Nephron (organoid): ENCODE measurements around the gene PWP2.
"Not testable (repeated sequence)": the region's sequence is repeated elsewhere in the genome, so short reads cannot be mapped to it uniquely, and the experiment has no call there.

ENCODE experiments used
- H3K27ac Mint-ChIP-seq, 3 experiments: 2 replicates each; pipeline ENCODE4 v1.8.0; 2020; ENCODE audit warnings: mixed read lengths in 3 of 3, mild to moderate bottlenecking in 2 of 3, moderate library complexity in 1 of 3
- H3K27me3 Mint-ChIP-seq: 2 replicates; pipeline ENCODE4 v1.8.0; 2021; ENCODE audit warnings: low read depth, mild to moderate bottlenecking, moderate library complexity, mixed read lengths
- H3K36me3 Mint-ChIP-seq: 2 replicates; pipeline ENCODE4 v1.8.0; 2020; ENCODE audit warnings: low read depth, mixed read lengths
- H3K4me1 Mint-ChIP-seq: 2 replicates; pipeline ENCODE4 v1.8.0; 2020; ENCODE audit warnings: mixed read lengths
- H3K4me3 Mint-ChIP-seq, 3 experiments: 2 replicates each; pipeline ENCODE4 v1.8.0; 2020; ENCODE audit warnings: mild to moderate bottlenecking in 3 of 3, mixed read lengths in 3 of 3, moderate library complexity in 2 of 3
- H3K9me3 Mint-ChIP-seq: 2 replicates; pipeline ENCODE4 v1.8.0; 2020; ENCODE audit warnings: mixed read lengths

PWP2 gene

DNA sequence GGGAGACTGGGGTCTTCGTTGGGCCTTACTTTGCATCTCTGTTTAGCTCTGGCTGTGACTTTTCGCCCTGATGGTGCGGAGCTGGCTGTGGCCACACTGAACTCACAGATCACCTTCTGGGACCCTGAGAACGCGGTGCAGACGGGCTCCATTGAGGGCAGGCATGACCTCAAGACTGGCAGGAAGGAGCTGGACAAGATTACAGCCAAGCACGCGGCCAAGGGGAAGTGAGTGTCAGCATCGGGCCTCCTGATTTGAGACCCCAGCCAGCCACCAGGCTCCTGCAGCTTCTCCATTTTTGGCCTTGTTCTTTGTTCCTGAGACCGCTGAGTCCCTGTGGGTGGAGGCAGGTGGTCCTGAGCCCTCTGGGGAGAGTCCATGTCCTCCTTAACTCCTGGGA is 14.9 kb downstream of the PWP2 start:
- not testable (repeated sequence) for H3K9me3 Mint-ChIP-seq, H3K36me3 Mint-ChIP-seq, H3K4me3 Mint-ChIP-seq, H3K27me3 Mint-ChIP-seq, H3K27ac Mint-ChIP-seq, H3K4me1 Mint-ChIP-seq

DNA sequence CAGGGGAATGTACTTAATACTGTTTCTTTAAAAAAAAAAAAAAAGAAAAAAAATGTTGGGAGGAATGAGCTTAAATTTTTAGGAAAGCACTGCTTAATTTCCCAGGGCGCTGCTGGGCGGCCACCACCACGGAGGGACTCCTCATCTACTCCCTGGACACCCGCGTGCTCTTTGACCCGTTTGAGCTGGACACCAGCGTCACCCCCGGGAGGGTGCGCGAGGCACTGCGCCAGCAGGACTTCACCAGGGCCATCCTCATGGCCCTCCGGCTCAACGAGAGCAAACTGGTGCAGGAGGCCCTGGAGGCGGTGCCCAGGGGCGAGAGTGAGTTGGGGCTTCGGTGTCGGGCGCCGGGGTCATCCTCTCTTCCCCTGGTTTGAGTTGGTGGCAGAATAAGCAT is 20.6 kb downstream of the PWP2 start:
- H3K36me3 Mint-ChIP-seq, H3K27me3 Mint-ChIP-seq, H3K4me1 Mint-ChIP-seq, H3K4me3 Mint-ChIP-seq, H3K9me3 Mint-ChIP-seq, H3K27ac Mint-ChIP-seq: not testable (repeated sequence)

DNA sequence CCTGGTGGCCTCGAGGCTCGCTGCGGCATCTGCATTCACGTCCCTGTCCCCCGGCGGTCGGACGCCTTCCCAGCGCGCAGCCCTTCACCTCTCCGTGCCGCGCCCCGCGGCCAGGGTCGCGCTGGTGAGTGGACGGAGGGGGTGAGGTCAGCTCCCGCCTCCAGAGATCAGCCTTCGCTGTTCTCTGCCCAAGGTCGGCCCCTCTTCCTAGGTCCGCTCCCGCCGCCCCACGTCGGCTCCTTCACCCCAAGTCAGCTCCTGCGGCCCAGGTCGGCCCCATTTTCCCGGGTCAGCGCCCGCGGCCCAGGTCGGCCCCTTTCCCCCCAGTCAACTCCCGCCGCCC is 26.5 kb downstream of the PWP2 start:
- not testable (repeated sequence) for H3K4me3 Mint-ChIP-seq, H3K9me3 Mint-ChIP-seq, H3K36me3 Mint-ChIP-seq, H3K27ac Mint-ChIP-seq, H3K27me3 Mint-ChIP-seq, H3K4me1 Mint-ChIP-seq

DNA sequence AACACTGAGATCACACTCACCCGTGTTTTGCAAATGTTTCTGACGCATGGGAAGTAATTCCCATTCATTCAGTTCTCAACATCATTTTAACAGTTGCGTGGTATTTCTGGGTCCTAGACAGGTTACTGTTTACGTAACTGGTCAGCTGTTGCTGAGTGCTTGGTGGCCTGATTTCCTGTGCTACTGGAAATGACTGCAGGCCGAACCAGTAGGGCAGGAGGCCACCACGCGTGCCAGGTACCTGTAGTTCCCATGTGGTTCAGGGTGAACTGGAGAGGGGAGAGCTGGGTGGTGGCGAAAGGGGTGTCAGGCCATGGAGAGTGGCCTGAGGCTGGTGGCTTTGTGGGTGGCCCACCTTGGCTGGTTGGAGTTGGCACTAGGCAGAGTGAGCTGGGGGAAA is 27.5 kb downstream of the PWP2 start:
- H3K4me3 Mint-ChIP-seq, H3K9me3 Mint-ChIP-seq, H3K4me1 Mint-ChIP-seq, H3K27me3 Mint-ChIP-seq, H3K27ac Mint-ChIP-seq, H3K36me3 Mint-ChIP-seq: not testable (repeated sequence)

DNA sequence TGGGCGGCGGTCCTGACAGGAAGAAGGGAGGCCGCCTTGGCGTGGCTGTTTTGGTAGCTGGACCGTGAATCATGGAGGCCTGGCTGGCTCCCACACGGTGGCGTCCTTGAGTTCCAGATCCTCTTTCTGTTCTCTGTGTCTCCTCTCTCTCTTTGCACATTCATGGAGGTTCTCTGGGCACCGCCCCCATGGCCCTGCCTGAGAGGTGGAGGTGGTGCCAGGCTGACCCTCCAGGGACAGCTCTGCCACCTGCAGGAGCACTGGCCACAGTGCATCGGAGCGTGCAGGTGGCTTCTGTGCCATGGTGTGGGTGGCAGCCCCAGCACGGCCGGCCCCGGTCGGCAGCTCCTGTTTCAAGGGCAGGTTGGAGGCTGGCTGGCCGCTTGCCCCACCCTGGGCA is 30.8 kb downstream of the PWP2 start:
- H3K27ac Mint-ChIP-seq, H3K4me3 Mint-ChIP-seq, H3K4me1 Mint-ChIP-seq, H3K27me3 Mint-ChIP-seq, H3K9me3 Mint-ChIP-seq, H3K36me3 Mint-ChIP-seq: not testable (repeated sequence)

DNA sequence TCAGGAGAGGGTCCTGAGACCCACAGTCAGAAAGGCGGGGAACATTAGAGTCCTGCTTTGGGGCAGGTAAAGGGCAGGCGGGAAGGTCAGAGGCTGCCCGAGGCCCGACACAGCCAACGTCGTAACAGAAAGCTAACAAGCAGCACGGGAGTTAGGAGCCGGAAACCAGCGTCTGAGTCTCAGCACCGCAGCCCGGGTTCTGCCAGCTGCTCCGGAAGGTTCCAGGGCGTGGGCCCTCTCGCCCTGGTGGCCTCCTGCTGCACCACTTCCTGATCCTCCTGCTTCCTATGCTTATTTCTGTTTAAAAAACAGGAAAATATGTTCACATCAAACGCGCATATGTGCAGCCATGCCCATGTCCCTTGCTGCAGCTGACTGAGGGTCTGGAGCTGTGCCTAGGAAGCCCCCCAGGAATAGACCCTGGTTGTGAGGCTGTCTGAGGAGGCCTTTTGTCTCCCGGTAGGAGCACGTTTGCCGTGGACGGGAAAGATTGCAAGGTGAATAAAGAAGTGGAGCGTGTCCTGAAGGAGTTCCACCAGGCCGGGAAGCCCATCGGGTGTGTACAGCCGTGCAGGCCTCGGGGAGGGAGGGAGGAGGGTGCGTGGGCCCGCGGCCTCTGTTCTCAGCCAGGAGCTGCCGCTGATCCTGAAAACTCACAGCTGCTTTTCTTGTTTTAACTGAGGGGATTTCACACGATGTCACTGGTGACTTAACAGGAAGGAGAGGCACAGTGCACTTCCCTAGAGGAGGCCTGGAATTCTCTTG is 32.8 kb downstream of the PWP2 start:
- H3K4me1 Mint-ChIP-seq, H3K36me3 Mint-ChIP-seq, H3K27ac Mint-ChIP-seq, H3K27me3 Mint-ChIP-seq, H3K9me3 Mint-ChIP-seq, H3K4me3 Mint-ChIP-seq: not testable (repeated sequence)

DNA sequence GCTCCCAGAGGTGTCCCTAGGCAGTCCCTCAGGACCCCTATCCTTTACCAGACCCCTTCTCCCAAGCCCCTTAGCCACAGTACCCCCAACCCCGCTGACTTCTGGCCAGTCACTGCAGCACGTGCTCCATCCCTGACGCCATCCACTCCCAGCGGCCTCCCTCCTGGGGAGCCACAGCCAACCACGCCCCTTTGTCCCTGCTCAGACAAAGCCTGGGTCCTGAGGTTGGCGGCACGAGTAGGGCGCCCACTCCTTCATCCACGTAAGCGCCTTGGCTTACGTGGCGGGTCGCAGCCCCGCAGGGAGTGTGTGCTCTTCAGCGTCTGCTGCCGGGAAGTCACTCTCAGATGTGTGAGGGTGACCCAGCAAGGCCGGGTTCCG is 33.3 kb downstream of the PWP2 start:
- not testable (repeated sequence) for H3K4me3 Mint-ChIP-seq, H3K27me3 Mint-ChIP-seq, H3K36me3 Mint-ChIP-seq, H3K4me1 Mint-ChIP-seq, H3K27ac Mint-ChIP-seq, H3K9me3 Mint-ChIP-seq

DNA sequence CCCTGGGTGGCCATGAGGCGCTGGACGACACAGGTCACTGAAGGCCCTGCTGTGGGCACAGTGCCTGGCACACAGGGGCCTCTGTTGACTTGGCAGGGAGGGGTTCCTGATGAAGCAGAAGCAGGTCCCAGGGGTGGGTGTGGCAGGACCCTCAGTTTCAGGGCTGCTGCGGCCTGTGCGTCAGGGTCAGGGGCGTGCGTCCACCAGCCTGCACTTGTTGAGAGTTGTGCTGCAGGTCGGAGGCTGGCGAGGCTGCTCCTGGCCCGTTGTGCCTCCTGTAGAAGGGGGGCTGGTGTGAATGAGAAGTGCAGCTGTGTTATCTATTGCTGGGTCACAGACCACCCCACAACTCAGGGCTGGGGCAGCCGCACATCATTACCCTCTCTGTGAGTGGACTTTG is 35.3 kb downstream of the PWP2 start:
- H3K4me3 Mint-ChIP-seq, H3K36me3 Mint-ChIP-seq, H3K4me1 Mint-ChIP-seq, H3K27ac Mint-ChIP-seq, H3K27me3 Mint-ChIP-seq, H3K9me3 Mint-ChIP-seq: not testable (repeated sequence)

DNA sequence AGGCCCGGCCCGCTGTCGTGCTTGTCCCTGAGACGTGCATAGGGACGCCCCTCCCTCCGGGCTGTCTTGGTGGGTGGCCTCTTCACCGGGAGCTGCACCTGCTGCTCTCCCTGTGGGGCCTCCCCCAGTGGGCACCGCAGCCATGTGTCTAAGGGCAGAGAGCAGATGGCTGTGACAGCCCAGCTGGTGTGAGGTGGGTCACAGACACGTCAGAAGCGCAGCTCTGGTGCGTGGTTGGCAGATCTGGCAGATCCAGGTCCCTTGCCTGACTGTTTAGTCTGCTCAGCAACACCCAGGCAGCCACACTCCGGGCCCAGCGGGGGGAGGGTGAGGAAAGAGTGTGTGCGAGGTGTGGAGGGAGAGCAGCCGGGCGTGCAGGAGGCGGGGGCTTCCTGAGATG is 36.2 kb downstream of the PWP2 start:
- H3K4me1 Mint-ChIP-seq, H3K36me3 Mint-ChIP-seq, H3K27me3 Mint-ChIP-seq, H3K4me3 Mint-ChIP-seq, H3K27ac Mint-ChIP-seq, H3K9me3 Mint-ChIP-seq: not testable (repeated sequence)

DNA sequence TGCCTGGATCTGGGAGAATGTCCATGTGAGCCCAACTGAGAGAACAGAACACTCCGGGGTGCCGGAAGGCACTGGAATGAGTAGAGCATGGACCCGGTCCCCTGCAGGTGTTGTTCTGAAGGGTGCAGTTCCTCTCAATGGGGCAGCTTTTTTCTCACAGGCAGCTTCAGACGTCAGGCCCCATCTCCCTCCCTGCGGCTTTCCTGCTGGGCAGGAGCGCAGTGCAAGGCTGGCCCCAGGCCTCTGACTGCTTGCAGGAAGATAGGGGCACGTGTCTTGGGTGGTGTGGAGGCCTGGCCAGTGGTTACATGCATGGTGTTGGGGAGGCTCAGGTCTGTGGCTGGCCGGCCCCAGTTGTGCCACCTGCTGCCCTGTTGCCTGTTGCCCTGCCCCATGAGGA is 36.8 kb downstream of the PWP2 start:
- not testable (repeated sequence) for H3K9me3 Mint-ChIP-seq, H3K27ac Mint-ChIP-seq, H3K4me3 Mint-ChIP-seq, H3K27me3 Mint-ChIP-seq, H3K4me1 Mint-ChIP-seq, H3K36me3 Mint-ChIP-seq

DNA sequence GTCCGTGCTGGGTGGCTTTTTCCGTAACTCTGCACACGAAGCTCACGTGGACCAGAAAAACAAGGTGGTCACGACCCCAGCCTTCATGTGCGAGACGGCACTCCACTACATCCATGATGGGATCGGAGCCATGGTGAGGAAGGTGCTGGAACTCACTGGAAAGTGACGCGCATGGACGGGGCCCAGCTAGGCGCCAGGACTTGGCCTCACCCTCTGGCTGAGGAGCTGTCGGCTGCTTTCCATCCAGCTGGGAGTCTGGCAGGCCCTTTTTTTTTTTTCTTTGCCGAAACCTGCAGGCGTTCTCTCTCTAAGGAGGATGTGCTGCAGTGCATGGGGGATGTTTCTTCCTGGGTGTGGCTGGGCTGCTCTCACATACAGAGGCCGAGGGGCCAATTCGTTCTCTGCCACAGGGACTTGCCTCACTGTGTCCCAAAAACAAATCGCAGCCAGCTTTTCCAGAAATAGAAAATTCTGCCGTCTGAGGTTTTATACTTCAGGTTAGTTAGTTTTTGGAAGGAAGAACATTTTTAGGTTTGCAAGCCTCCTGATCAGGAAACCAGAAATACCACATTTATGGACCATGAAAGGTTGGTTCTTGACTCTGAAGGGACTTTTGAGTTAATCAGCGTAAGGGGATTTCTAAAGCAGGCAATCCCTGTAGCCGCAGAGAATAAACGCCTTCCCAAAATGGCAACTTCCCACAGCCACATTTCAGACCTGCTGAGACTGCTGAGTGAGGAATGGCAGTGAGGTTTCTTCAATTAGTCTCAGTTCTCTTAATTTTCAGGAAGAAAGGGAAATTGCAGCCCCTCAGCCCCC is 37.8 kb downstream of the PWP2 start:
- H3K9me3 Mint-ChIP-seq, H3K27ac Mint-ChIP-seq, H3K4me1 Mint-ChIP-seq: not testable (repeated sequence)

DNA sequence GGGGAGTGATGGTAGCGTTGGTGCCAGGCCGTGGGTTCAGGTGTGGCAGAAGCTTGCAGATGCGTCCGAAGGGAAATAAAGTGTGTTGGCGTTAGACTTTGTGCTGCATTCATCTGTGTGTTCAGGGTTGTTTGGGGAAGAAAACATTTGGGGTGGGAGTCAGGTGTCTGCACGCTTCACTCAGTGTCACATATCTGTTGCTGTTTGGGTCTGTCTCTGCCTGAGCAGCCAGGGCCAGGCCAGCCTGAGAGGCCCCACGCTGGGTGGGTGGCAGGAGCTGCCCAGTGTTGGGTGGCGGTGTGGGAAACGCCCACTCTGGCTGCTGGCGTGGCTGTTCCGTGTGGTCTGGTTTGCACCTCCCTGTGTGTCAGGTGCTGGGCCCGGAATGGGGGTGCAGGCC is 38.4 kb downstream of the PWP2 start:
- not testable (repeated sequence) for H3K27me3 Mint-ChIP-seq, H3K4me1 Mint-ChIP-seq, H3K4me3 Mint-ChIP-seq, H3K9me3 Mint-ChIP-seq, H3K27ac Mint-ChIP-seq, H3K36me3 Mint-ChIP-seq

More for the DNA sequence above, 37.8 kb downstream of the PWP2 start:
- not testable (repeated sequence) for H3K36me3 Mint-ChIP-seq, H3K4me3 Mint-ChIP-seq, H3K27me3 Mint-ChIP-seq

DNA sequence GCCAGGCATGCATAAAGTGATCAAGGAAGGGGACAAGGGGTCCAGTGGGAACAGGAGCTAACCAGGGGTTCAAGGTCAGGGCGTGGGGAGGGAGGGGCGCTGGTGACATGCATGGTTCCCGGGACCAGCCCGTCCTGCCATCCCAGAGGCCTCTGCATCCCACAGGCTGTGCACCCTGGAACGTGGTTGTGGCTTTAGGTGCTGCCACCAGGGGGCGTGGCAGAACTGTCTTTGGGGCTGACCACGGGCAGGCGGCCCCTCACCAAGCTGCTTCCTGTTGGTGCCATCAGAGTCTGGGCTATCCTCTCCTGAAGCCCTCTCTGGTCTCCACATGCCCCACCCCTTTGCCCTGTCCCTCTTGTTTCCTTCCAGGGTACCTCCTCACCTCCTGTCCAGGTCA is 39.9 kb downstream of the PWP2 start:
- H3K27ac Mint-ChIP-seq, H3K4me1 Mint-ChIP-seq, H3K36me3 Mint-ChIP-seq, H3K9me3 Mint-ChIP-seq, H3K4me3 Mint-ChIP-seq, H3K27me3 Mint-ChIP-seq: not testable (repeated sequence)

DNA sequence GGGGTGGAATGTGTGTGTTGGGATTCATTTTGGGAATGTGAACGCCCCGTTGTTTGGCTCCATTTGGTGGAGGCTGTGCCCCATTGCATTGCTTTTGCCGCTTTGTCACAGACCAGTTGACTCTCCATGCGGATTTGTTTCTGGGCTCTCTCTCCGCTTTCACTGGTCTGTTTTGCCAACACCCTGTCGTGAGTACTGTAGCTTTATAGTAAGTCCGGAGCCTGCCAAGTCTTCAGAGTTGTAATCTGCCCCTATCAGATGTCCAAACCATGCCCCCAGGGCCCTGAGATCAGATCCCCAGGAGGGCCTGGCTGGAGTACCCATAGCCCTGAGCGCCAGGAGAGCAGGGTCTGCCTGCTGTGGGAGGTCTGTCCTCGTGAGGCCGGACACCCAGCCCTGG is 43.1 kb downstream of the PWP2 start:
- not testable (repeated sequence) for H3K9me3 Mint-ChIP-seq, H3K4me1 Mint-ChIP-seq, H3K27me3 Mint-ChIP-seq, H3K4me3 Mint-ChIP-seq, H3K27ac Mint-ChIP-seq, H3K36me3 Mint-ChIP-seq

DNA sequence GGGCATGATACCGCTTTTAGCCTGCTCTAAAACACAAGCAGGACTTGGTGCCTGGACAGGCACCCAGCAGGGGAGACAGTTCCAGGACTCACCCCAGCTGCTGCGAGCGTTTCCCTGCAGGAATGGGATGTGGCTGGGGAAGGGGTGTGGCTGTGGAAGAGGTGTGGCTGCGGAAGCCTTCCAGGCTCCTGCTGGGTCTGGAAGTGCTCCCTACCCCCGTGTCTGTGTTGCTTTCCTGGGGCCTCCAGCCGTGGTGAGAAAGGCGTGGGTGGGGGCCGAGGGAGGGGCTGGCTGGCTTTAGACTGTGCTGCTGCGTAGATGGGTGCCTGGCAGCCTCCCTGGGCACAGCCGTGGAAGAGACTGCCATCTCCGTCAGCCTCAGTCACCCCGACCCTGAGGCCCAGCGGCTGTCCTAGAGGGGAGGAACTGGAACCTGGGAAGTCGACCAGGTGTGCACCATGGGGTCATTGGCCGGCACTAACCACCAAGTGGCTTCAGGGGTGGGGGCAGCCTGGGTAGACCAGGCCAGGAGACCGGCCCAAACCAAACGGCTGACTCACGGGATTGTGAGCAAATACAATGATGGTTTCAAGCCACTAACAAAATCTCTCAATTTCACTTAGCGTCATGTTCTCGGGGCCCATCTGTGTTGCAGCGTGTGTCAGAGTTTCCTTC is 46.2 kb downstream of the PWP2 start:
- H3K4me3 Mint-ChIP-seq, H3K9me3 Mint-ChIP-seq, H3K27ac Mint-ChIP-seq, H3K27me3 Mint-ChIP-seq, H3K36me3 Mint-ChIP-seq, H3K4me1 Mint-ChIP-seq: not testable (repeated sequence)

DNA sequence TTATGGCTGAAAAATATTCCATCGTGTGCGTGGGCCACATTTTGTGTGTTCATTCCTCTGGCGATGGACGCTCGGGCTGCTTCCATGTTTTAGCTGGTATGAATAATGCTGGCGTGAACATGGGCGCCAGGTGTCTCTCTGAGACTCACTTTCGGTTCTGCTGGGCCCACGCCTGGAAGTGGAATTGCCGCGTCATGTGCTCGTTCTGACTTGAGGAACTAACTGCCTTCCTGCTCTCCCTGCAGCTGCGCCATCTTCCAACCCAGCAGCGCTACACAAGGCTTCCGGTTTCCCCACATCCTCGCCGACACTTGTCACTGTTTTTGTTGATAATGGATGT is 46.7 kb downstream of the PWP2 start:
- H3K9me3 Mint-ChIP-seq, H3K4me3 Mint-ChIP-seq, H3K27me3 Mint-ChIP-seq, H3K4me1 Mint-ChIP-seq, H3K27ac Mint-ChIP-seq, H3K36me3 Mint-ChIP-seq: not testable (repeated sequence)
